Activated T-cell treated with anti-CD3 and anti-CD28 coated beads, Interleukin-2, amount 50 U/mL, for 4 hours (primary cell): Measurements from ENCODE around the gene TDRD6. TPM values are rescaled to one million over a fixed set of nuclear protein-coding genes. Genes with fewer than 3 reads are reported as not detected.
A peak's percentile ranks its signal among the peaks of the same experiment; 100 is the strongest.

Source experiments
- ATAC-seq, 2 donors: fragments of 200-7000 bp; cut with Tn5 transposase; one replicate each; pipeline ENCODE4 v1.10.0; 2021
- DNase-seq: peaks from one replicate; pipeline ENCODE4 v3.0.0-alpha.2; 2020
- H3K27me3 Mint-ChIP-seq: one replicate; pipeline ENCODE4 v1.8.0; 2021; ENCODE audit warnings: low read depth, mixed read lengths
- H3K36me3 Mint-ChIP-seq: one replicate; pipeline ENCODE4 v1.8.0; 2022; ENCODE audit warnings: mixed read lengths; ENCODE audit not compliant: insufficient read depth
- H3K4me1 Mint-ChIP-seq: one replicate; pipeline ENCODE4 v1.8.0; 2021; ENCODE audit warnings: low read depth, mixed read lengths
- H3K4me3 Mint-ChIP-seq: one replicate; pipeline ENCODE4 v1.8.0; 2021; ENCODE audit warnings: mild to moderate bottlenecking, moderate library complexity, mixed read lengths
- H3K9me3 Mint-ChIP-seq: one replicate; pipeline ENCODE4 v1.8.0; 2021; ENCODE audit warnings: mixed read lengths
- total RNA-seq, 3 donors: library from RNA; stranded (reverse); gene quantifications; one replicate each; pipeline ENCODE4 v1.2.1, GENCODE V29; 2021

Gene TDRD6
- total RNA-seq, 3 donors from 2014 or later = not detected

DNA sequence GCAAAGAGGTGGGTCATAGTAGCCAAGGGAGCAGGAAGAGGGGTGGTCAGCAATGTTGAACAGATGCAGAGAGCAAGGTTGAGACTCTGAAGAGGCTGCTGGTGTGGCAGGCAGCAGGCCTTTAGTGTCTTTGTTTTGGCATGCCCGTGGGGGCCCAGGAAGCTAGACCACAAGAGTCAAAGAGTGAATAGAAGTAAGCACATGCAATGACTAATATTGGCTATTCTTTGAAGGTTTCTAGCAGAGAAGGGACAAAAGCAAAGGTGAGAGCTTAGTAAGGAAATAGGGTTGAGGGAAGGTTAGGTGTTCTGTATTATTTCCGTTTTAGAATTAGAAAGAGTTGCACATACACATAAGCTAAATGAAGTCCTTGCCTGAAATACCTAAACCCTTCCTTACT, 18.8 kb downstream of the TDRD6 start:
- no peak for DNase-seq
- Mint-ChIP-seq H3K27me3 (peaks cover 25% of the 10 kb centered on the region), H3K4me1 (no peaks in the 10 kb centered on the region), H3K9me3 (no peaks in the 10 kb centered on the region), H3K4me3 (no peak overlapping the region), H3K36me3 (no peaks in the 10 kb centered on the region)
- no peak for ATAC-seq

DNA sequence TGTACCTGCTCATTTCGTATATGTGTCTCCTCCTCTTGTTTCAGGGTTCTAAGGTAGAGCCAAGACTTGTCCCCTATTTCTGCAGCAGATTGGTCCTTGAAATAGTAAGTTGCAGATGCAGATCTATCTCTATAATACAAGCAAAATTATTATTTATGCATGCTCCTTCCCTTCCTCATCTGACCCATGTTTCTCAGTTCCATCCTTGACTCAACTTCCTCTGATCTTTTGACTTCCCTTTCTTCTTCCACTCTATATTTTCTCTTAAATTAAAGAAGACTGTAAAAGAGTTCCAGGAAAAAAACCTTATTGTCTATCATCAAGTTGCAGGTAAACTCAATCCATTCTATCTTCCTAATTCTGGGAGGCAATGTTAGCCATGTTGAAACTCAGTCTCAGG, 23.8 kb downstream of the TDRD6 start:
- Mint-ChIP-seq H3K36me3 (no peaks in the 10 kb centered on the region), H3K9me3 (no peaks in the 10 kb centered on the region), H3K27me3 (peaks cover 16% of the 10 kb centered on the region), H3K4me3 (no peak overlapping the region), H3K4me1 (no peaks in the 10 kb centered on the region)
- ATAC-seq (no peak), DNase-seq (no peak)

DNA sequence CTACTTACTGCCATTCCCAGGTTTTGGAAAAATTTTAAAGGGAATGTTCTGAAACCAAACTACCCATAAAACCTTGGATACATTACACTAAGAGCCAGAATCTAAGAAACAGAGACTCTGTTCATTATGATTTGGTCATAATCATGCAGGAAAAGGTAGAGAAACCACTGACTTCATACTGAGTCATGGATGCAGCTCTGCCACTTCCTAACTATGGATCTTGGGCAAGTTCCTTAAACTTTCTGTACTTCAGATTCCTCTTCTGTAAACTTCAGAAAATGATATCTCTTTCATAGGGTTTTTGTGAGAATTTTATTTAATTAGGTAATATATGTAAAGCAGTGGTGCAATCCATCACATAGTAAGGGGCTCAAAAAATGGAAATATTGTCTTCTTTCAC, 27.5 kb downstream of the TDRD6 start:
- DNase-seq (no peak), ATAC-seq (no peak)
- Mint-ChIP-seq H3K4me1 (no peaks in the 10 kb centered on the region), H3K36me3 (no peaks in the 10 kb centered on the region), H3K27me3 (peaks cover 16% of the 10 kb centered on the region), H3K9me3 (no peaks in the 10 kb centered on the region), H3K4me3 (no peak overlapping the region)

DNA sequence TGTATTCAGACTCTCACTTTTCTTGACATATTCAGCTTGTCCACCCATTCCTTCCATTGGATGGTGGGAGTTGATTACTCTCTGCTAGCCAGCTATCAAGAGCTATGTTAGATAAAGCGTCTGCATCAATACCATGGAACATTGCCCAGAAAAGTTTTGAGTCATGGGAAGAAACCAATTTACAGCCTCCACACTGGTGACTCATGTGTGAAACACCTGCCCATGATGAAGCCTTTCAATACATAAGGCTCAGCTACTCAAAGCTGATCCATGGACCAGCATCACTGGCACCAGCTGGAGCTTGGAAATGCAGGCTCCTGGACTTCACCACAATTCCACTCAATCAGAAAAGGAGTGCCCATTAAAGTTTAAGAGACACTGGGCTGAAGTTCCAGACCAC, 31.4 kb downstream of the TDRD6 start:
- H3K4me1 Mint-ChIP-seq = no peaks in the 10 kb centered on the region
- no peak overlapping the region for H3K4me3 Mint-ChIP-seq
- no peaks in the 10 kb centered on the region for H3K36me3 Mint-ChIP-seq
- no peaks in the 10 kb centered on the region for H3K9me3 Mint-ChIP-seq
- no peak for DNase-seq
- peak in 1 of 2 donors; percentile 25 for ATAC-seq
- peaks cover 27% of the 10 kb centered on the region for H3K27me3 Mint-ChIP-seq

DNA sequence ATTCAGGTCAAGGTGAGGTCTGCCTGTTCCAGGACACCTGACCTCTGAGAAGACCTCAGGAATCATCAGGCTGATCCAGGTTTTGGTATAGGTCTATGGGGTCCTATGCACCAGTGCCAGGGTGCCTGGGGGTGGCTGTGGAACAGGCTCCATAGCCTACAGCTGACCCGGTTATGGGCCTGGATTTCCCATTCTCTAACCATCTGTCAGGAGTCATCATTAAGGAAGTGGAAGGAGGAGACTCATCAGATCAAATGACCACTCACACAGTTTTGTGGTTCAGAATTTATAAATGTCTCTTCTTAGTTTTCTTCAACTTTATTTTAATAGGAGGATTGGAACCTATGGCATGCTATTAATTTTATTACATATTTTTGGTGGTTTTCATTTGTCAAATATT, 32.7 kb downstream of the TDRD6 start:
- Mint-ChIP-seq H3K4me1 (no peaks in the 10 kb centered on the region), H3K27me3 (peaks cover 33% of the 10 kb centered on the region), H3K4me3 (no peak overlapping the region), H3K9me3 (no peaks in the 10 kb centered on the region), H3K36me3 (no peaks in the 10 kb centered on the region)
- DNase-seq (no peak), ATAC-seq (no peak)

DNA sequence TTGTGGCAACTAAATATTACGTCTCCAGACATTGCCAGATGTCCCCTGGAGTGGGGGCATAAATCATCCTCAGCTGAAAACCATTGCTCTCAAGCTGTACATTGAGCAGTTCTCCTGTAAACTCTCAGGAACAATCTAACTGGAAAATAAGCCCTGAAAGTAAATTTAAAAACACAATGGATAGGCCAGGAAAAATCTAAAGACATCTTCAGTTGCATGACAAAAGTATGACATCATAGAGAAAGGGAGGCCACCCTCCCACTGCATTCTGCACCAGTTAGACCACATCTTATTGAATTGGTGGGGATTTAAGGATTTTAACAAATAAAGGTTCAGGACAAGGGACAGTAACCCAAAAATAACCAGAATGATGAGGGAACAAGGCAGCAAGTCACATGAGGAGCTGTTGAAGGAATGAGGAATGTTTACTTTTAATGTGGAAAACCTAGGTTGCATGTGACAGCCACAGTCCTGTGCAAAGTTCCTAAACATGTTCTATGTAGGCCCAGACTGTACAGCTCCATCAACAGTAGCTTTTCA, 42.2 kb downstream of the TDRD6 start:
- Mint-ChIP-seq H3K36me3 (no peaks in the 10 kb centered on the region), H3K27me3 (peaks cover 47% of the 10 kb centered on the region), H3K4me3 (no peak overlapping the region), H3K4me1 (peaks cover 5% of the 10 kb centered on the region), H3K9me3 (no peaks in the 10 kb centered on the region)
- DNase-seq = no peak
- no peak for ATAC-seq

DNA sequence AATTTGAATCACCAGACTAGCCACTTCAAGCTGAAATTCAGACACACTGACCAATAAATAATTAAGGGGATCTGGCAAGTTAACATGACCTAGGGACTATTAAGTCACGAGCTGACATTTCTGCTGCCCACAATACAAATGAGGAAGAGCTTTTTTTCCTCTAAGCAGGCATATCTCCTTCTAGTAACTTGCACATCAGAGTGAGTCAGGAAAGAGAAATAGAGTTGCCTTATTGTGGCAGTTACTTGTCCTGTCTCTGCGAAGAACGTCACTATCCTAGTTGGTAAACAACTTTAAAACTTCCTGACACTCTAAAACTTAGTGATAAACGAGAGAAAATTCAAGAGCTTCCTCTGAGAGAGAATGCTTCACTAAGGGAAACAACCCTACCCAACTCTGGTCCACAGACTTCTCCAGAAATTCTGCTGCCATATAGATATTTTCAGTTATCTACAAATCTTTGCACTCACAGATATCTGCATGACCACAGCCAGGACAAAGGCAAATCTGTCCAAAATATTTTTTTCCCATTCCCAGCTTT, 43.3 kb downstream of the TDRD6 start:
- H3K9me3 Mint-ChIP-seq = no peaks in the 10 kb centered on the region
- DNase-seq = no peak
- H3K36me3 Mint-ChIP-seq = no peaks in the 10 kb centered on the region
- no peak for ATAC-seq
- H3K27me3 Mint-ChIP-seq = peaks cover 52% of the 10 kb centered on the region
- peaks cover 8% of the 10 kb centered on the region for H3K4me1 Mint-ChIP-seq
- H3K4me3 Mint-ChIP-seq = no peak overlapping the region

DNA sequence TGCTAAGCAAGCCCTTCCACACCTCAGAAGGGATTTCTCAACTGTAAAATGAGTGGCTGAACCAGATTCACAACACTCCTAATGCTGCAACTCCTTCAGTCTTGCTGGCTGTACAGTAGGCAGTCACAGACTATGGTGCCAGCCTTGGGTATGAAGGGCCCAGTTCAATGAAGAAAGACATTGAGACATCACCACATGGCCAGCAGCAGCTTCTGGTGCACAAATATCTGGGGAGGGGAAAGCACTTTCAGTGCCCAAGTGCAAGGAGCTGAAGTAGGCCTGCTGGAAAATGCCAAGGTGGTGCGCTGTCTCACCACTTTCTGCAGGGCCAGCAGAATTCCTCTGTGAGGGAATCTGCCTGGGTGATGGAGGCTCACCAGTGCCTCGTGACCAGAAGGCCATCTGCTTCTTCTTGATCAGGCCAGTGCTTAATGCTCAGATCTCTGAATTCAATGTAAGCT, 45.7 kb downstream of the TDRD6 start:
- DNase-seq = no peak
- Mint-ChIP-seq H3K9me3 (no peaks in the 10 kb centered on the region), H3K4me3 (no peak overlapping the region)

DNA sequence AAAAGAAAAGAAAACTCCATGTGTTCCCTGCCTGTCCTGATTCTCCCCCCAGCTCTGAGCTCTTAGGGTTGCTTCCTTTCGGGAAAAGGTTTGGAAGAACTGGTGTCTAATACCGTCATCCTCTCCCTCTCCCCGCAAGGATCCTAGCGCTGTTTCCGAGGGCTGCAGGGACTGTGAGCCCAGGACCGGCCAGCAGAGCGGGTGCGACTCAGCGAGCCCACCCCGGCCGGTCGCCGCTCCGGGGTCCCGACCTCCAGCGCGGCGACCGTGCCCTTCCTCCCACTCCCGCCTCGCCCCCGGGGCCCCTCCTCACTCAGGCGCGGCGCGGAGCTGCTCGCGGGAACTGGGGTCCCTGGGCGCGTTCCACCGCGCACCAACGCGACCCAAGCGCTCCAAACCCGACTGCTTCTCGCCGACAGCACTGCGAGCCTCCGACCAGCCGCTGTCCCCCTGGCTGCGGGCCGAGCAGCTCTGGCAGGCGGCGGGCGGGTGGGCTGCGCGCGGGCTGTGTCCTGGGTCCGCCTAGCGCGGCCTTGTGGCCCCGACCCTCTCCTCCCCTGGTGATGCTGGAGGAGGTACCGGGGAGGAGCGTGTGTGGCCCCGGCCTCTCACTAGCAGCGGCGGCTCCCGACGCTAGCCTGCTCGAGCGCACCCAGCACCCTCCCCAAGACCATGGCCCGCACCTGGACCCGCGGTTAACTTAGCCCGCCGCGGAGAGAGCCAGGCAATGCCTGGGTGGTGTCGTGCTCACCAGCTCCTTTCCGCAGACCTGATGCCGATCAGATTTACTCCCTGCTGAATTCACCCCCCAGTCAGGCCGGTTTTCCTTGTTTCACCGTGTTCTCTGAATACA, 47.4 kb downstream of the TDRD6 start, which contains the start of gene PLA2G7:
PLA2G7 (minus strand) TSS at position 509 of the 853 bp plus-strand sequence. CDS start 12,484 bp downstream, outside the sequence.
- peaks cover 8% of the 10 kb centered on the region for H3K4me1 Mint-ChIP-seq
- DNase-seq = no peak
- ATAC-seq = peak; percentile 46 to 65
- H3K9me3 Mint-ChIP-seq = no peaks in the 10 kb centered on the region
- H3K4me3 Mint-ChIP-seq = no peak within 1 kb of the TSS
- H3K27me3 Mint-ChIP-seq = peaks cover 61% of the 10 kb centered on the region
- no peaks in the 10 kb centered on the region for H3K36me3 Mint-ChIP-seq

More for the DNA sequence above, 45.7 kb downstream of the TDRD6 start:
- H3K4me1 Mint-ChIP-seq = peaks cover 8% of the 10 kb centered on the region
- peaks cover 60% of the 10 kb centered on the region for H3K27me3 Mint-ChIP-seq
- H3K36me3 Mint-ChIP-seq = no peaks in the 10 kb centered on the region
- ATAC-seq = no peak

DNA sequence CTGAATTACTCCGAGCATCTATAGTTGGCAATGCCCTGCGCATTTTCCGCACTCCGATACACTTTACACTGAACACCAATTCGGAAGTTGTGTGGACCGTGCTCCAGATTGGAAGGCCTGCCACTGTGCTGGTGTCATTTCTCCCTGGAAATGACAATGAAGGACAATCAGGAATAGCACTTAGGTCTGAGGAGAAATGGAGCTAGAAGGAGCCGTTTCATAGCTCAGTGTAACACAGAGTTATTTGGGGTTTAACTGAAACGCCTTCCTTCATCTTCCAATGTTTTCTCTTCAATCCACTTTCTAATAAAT, 48.0 kb downstream of the TDRD6 start:
- H3K4me3 Mint-ChIP-seq = no peak overlapping the region
- H3K9me3 Mint-ChIP-seq = no peaks in the 10 kb centered on the region
- H3K36me3 Mint-ChIP-seq = no peaks in the 10 kb centered on the region
- peaks cover 60% of the 10 kb centered on the region for H3K27me3 Mint-ChIP-seq
- ATAC-seq (no peak), DNase-seq (no peak)
- H3K4me1 Mint-ChIP-seq = peaks cover 8% of the 10 kb centered on the region

DNA sequence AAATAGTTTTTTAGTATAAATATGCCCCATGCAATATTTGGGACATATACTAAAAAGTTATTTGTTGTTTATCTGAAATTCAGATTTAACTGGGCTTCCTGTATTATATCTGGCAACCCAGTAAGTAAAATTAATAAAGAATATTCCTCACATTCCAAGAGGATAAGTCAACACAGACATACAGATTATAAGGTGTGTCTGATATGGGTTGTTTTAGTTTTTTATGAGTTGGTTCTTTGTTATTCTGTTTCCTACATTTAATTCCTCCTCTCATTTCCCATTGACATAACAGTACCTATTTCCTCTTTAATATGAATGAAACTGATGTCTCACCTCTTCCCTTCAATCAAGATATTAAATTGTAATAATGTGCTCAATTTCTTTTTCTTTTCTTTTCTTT, 49.2 kb downstream of the TDRD6 start:
- no peaks in the 10 kb centered on the region for H3K36me3 Mint-ChIP-seq
- DNase-seq (no peak), ATAC-seq (no peak)
- peaks cover 52% of the 10 kb centered on the region for H3K27me3 Mint-ChIP-seq
- peaks cover 8% of the 10 kb centered on the region for H3K4me1 Mint-ChIP-seq
- H3K4me3 Mint-ChIP-seq = no peak overlapping the region
- no peaks in the 10 kb centered on the region for H3K9me3 Mint-ChIP-seq

DNA sequence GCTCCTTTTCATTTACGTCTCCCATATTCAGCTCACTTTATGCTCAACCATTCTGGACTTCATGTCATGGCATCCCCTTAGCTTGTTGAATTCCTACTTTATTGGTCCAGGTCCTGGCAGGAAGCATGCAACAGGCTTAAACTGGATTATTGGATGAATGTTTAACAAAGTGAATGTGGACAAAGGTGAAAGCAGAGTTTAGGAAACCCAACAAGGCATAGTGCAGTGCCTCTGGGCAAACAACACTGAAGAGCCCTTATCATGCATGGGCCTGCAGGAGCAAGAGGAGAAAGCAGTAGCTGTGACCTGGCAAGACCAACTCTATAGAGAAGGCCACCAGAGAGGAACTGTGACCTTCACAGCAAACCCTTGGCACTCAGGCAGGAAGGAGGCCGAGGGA, 53.8 kb downstream of the TDRD6 start:
- Mint-ChIP-seq H3K36me3 (no peaks in the 10 kb centered on the region), H3K9me3 (no peaks in the 10 kb centered on the region), H3K4me3 (no peak overlapping the region), H3K4me1 (no peaks in the 10 kb centered on the region), H3K27me3 (peaks cover 20% of the 10 kb centered on the region)
- no peak for ATAC-seq
- DNase-seq = no peak

DNA sequence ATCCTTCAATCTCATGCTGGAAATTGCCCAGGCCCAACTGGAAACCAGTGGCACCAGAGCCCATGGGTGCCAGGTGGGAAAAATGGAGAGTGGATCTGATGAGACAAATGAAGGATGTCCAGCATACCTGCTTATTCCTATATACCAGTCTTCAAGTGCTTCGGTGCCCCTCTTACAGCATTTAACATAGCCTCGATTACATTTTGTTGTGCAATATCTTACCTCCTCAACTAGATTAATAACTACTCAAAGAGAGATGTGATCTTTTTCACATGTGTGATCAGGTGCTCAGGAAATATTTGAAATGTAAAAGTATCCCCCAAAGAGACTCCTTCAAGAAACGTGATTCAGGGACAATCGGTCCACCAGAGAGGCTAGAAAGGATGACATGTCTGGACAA, 54.2 kb downstream of the TDRD6 start:
- no peaks in the 10 kb centered on the region for H3K9me3 Mint-ChIP-seq
- DNase-seq = no peak
- no peaks in the 10 kb centered on the region for H3K4me1 Mint-ChIP-seq
- ATAC-seq = no peak
- H3K4me3 Mint-ChIP-seq = no peak overlapping the region
- peaks cover 18% of the 10 kb centered on the region for H3K27me3 Mint-ChIP-seq
- no peaks in the 10 kb centered on the region for H3K36me3 Mint-ChIP-seq

DNA sequence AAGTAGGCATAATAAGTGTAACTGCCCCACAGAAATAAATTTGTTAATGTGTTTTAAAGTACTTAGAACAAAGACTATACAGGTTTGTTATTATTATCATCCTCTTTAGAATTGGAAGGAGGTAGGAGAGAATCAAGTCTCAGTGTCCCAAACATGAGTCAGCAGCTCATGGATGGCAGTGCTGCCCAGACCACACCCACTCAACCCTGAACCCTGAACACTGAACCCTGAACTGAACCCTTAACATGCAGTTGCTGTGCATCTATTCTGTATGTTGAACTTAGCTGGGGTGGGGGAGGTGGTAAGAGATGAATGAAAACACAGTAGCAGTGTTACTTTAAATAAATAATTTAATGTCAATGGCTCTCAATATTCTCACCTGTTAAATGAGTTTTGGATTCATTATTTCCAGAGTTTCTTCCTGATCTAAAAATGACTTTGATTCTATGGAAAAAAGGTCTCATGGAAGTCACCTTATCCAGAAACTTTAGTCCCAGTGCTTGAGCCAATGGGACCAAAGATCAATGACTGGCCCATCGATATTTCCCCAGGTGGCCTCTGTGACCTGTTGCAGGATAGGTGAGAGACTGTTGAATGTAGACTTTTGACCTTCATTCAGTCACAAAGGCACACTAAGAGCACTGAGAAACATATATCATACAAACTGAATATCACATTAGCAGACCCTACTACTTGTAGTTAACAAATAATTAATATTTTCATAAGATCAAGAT, 55.9 kb downstream of the TDRD6 start:
- ATAC-seq (no peak), DNase-seq (no peak)
- Mint-ChIP-seq H3K9me3 (no peaks in the 10 kb centered on the region), H3K4me1 (no peaks in the 10 kb centered on the region), H3K4me3 (no peak overlapping the region), H3K27me3 (peaks cover 7% of the 10 kb centered on the region), H3K36me3 (no peaks in the 10 kb centered on the region)
